MM.1S (cell line): ENCODE data around the gene CEP164.

Experiments
- DNase-seq: peaks from one replicate; pipeline ENCODE4 v3.0.0-alpha.2; 2015
- H2AFZ ChIP-seq: fragments of 300-600 bp; sonication (generic); 2 replicates; pipeline ENCODE4 v1.6.0; 2016; ENCODE audit warnings: antibody characterized with exemption, low read length
- H3F3A ChIP-seq: fragments of 300-600 bp; sonication (generic); 2 replicates; pipeline ENCODE4 v1.6.1; 2016; ENCODE audit warnings: mild to moderate bottlenecking, antibody characterized with exemption, low read length, moderate library complexity, mixed read lengths; ENCODE audit not compliant: insufficient read depth
- H3K27ac ChIP-seq: fragments of 300-600 bp; sonication (generic); 2 replicates; pipeline ENCODE4 v1.5.1; 2016; ENCODE audit warnings: mild to moderate bottlenecking, low read length
- H3K27me3 ChIP-seq: fragments of 300-600 bp; sonication (generic); replicated peaks from 2 replicates; pipeline ENCODE4 v1.6.0; 2016; ENCODE audit warnings: low read length; ENCODE audit not compliant: insufficient read depth
- H3K36me3 ChIP-seq: fragments of 300-600 bp; sonication (generic); replicated peaks from 2 replicates; pipeline ENCODE4 v1.6.1; 2016; ENCODE audit warnings: mild to moderate bottlenecking, low read length, mixed read lengths; ENCODE audit not compliant: insufficient read depth
- H3K4me1 ChIP-seq: fragments of 300-600 bp; sonication (generic); 2 replicates; pipeline ENCODE4 v1.6.1; 2016; ENCODE audit warnings: low read length, mixed read lengths
- H3K4me2 ChIP-seq: fragments of 300-600 bp; sonication (generic); 2 replicates; pipeline ENCODE4 v1.6.0; 2016; ENCODE audit warnings: low read depth, low read length
- H3K4me3 ChIP-seq: fragments of 300-600 bp; sonication (generic); 2 replicates; pipeline ENCODE4 v1.5.1; 2016; ENCODE audit warnings: low read length, mixed read lengths
- H3K79me2 ChIP-seq: fragments of 300-600 bp; sonication (generic); 2 replicates; pipeline ENCODE4 v1.6.1; 2016; ENCODE audit warnings: mixed run types, low read length, mixed read lengths
- H3K9ac ChIP-seq: fragments of 300-600 bp; sonication (generic); 2 replicates; pipeline ENCODE4 v1.6.1; 2016; ENCODE audit warnings: low read length, mixed read lengths
- H3K9me2 ChIP-seq: fragments of 300-600 bp; sonication (generic); replicated peaks from 2 replicates; pipeline ENCODE4 v1.6.1; 2016; ENCODE audit warnings: mild to moderate bottlenecking, low read length, mixed read lengths; ENCODE audit not compliant: insufficient read depth
- H3K9me3 ChIP-seq: fragments of 300-600 bp; sonication (generic); replicated peaks from 2 replicates; pipeline ENCODE4 v1.6.1; 2016; ENCODE audit warnings: mild to moderate bottlenecking, low read length, mixed read lengths; ENCODE audit not compliant: insufficient read depth
- H4K20me1 ChIP-seq: fragments of 300-600 bp; sonication (generic); 2 replicates; pipeline ENCODE4 v1.6.1; 2016; ENCODE audit warnings: mild to moderate bottlenecking, low read length, moderate library complexity, mixed read lengths; ENCODE audit not compliant: insufficient read depth
- EZH2 ChIP-seq: fragments of 300-600 bp; sonication (generic); optimal IDR thresholded peaks from 2 replicates; pipeline ENCODE3; 2017; ENCODE audit warnings: low read depth, mild to moderate bottlenecking, antibody characterized with exemption, low read length, mixed read lengths
- EZH2phosphoT487 ChIP-seq: fragments of 300-600 bp; sonication (generic); IDR thresholded peaks from 2 replicates; pipeline ENCODE4 v1.6.1; 2018; ENCODE audit warnings: antibody characterized with exemption, low read length
- TF ChIP-seq, protein P1 (sequence below): fragments of 300-600 bp; sonication (generic); IDR thresholded peaks from 2 replicates; pipeline ENCODE4 v1.5.1; 2016; ENCODE audit warnings: antibody characterized with exemption, low read length, mixed read lengths

Gene CEP164

GRCh38 chr11:117374316-117375055, 46.8 kb downstream of the CEP164 start:
- H3K27me3 ChIP-seq = no peaks in the 10 kb centered on the region
- no peak overlapping the region for H3K4me2 ChIP-seq
- no peaks in the 10 kb centered on the region for H3K36me3 ChIP-seq
- H3K9me3 ChIP-seq = no peaks in the 10 kb centered on the region
- no peak for DNase-seq
- no peaks in the 10 kb centered on the region for H3K79me2 ChIP-seq
- no peak overlapping the region for H3K4me3 ChIP-seq
- no peaks in the 10 kb centered on the region for H4K20me1 ChIP-seq
- no peak overlapping the region for H3K9ac ChIP-seq
- no peak overlapping the region for H2AFZ ChIP-seq
- TF ChIP-seq EZH2 = no peak
- TF ChIP-seq EZH2phosphoT487 = no peak
- TF ChIP-seq, protein P1, sequence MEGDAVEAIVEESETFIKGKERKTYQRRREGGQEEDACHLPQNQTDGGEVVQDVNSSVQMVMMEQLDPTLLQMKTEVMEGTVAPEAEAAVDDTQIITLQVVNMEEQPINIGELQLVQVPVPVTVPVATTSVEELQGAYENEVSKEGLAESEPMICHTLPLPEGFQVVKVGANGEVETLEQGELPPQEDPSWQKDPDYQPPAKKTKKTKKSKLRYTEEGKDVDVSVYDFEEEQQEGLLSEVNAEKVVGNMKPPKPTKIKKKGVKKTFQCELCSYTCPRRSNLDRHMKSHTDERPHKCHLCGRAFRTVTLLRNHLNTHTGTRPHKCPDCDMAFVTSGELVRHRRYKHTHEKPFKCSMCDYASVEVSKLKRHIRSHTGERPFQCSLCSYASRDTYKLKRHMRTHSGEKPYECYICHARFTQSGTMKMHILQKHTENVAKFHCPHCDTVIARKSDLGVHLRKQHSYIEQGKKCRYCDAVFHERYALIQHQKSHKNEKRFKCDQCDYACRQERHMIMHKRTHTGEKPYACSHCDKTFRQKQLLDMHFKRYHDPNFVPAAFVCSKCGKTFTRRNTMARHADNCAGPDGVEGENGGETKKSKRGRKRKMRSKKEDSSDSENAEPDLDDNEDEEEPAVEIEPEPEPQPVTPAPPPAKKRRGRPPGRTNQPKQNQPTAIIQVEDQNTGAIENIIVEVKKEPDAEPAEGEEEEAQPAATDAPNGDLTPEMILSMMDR = no peak
- H3F3A ChIP-seq = no peaks in the 10 kb centered on the region
- no peaks in the 10 kb centered on the region for H3K9me2 ChIP-seq
- no peaks in the 10 kb centered on the region for H3K4me1 ChIP-seq
- no peak overlapping the region for H3K27ac ChIP-seq

DNA sequence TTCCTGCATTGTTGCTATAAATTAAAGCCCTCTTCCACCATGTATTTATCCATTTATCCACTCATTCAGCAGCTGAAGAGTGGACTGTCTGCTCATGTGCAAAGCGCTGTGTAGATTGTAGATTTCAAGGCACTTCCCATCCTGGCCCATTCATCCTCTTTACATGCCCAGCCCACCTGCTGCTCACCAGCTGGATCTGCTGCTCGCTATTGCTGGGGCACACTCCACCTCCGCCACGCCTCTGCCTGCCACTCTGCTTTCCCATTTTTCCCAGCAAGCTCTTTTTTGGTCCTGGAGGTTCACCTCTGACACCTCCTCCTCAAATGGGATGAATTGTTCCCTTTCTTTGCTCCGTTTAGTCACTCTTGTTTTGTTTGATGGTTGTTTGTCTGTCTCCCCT, 48.3 kb downstream of the CEP164 start:
- H3K79me2 ChIP-seq = no peaks in the 10 kb centered on the region
- no peaks in the 10 kb centered on the region for H3K4me1 ChIP-seq
- no peaks in the 10 kb centered on the region for H4K20me1 ChIP-seq
- no peaks in the 10 kb centered on the region for H3K27me3 ChIP-seq
- H2AFZ ChIP-seq = no peak overlapping the region
- no peaks in the 10 kb centered on the region for H3K36me3 ChIP-seq
- no peak overlapping the region for H3K27ac ChIP-seq
- H3K9me2 ChIP-seq = no peaks in the 10 kb centered on the region
- no peak overlapping the region for H3K9ac ChIP-seq
- no peaks in the 10 kb centered on the region for H3K9me3 ChIP-seq
- no peak overlapping the region for H3K4me2 ChIP-seq
- TF ChIP-seq EZH2 (no peak), EZH2phosphoT487 (no peak)
- TF ChIP-seq, protein P1 = no peak
- no peak overlapping the region for H3K4me3 ChIP-seq
- no peak for DNase-seq
- no peaks in the 10 kb centered on the region for H3F3A ChIP-seq

GRCh38 chr11:117376517-117376916, 48.9 kb downstream of the CEP164 start:
- Histone ChIP-seq H4K20me1 (no peaks in the 10 kb centered on the region), H3K36me3 (no peaks in the 10 kb centered on the region), H3K9ac (no peak overlapping the region), H3K4me2 (no peak overlapping the region), H3K9me2 (no peaks in the 10 kb centered on the region), H3K4me1 (no peaks in the 10 kb centered on the region), H3K27me3 (no peaks in the 10 kb centered on the region), H3K9me3 (no peaks in the 10 kb centered on the region), H3K27ac (no peak overlapping the region), H3K79me2 (no peaks in the 10 kb centered on the region), H3F3A (no peaks in the 10 kb centered on the region), H3K4me3 (no peak overlapping the region), H2AFZ (no peak overlapping the region)
- TF ChIP-seq, protein P1 = no peak
- TF ChIP-seq EZH2phosphoT487 = no peak
- TF ChIP-seq EZH2 = no peak
- DNase-seq = no peak
